ENCODE data around the gene RNF213.
"Not testable (repeated sequence)": the region's sequence is repeated elsewhere in the genome, so short reads cannot be mapped to it uniquely, and the experiment has no call there.

Gene RNF213

DNA sequence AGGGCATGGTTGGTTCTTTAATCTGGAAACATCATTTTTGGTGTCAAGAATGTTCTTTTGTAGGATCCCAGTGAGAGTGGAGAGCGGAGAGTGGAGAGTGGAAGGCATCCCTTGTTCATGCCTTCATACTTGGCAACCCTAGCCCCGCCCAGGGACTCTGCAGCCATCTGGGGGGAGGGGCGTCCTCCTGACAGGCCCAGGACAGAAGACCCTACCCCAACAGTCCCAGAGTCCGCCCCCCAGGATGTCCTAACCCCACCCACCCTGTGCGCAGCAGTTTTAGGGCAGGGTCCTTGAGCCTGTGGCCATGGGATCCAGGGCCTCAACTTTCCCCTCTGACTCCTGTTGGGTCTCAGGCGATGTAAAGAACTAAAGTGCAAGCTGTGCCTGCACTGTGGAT lies 36.0 kb upstream of the RNF213 start:
- DNase-seq (ENCODE audit: low read depth) = no peak

DNA sequence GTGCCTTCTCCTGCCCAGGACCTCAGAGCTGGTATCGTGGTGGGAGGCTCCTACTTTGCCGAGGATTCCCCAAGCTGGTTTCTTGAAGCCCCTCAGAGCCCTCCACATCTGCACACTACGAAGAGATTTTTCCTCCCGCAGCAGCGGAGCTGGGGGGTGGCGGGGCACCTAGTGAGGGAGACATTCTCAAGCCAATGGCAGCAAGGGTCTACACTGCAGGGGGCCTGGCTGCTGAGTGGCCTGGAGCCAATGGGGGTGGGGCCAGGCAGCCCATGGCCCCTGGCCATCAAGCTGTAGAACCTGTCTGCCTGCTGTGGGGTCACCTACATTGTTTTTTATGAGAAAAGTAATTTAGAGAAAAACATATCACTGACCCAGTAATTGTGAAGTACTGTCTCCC lies 35.4 kb upstream of the RNF213 start:
- DNase-seq (ENCODE audit: low read depth) = no peak

DNA sequence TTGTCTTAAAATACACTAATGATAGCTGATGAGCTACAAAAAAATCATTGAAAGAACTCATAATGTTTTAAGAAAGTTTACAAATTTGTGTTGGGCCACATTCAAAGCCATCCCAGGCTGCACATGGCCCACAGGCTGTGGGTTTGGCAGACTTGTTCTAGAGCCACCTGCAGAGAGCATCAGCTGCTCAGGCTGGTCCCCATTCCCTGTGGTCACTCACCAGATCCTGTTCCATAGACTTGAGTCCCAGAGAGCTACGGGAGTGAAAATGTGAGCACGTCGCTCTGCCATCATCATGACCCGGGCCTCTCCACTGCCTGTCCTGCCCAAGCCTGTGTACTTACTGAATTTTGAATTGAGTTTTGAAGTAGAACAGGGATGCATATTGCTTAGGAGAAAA lies 33.5 kb upstream of the RNF213 start:
- no peak for DNase-seq (ENCODE audit: low read depth)

DNA sequence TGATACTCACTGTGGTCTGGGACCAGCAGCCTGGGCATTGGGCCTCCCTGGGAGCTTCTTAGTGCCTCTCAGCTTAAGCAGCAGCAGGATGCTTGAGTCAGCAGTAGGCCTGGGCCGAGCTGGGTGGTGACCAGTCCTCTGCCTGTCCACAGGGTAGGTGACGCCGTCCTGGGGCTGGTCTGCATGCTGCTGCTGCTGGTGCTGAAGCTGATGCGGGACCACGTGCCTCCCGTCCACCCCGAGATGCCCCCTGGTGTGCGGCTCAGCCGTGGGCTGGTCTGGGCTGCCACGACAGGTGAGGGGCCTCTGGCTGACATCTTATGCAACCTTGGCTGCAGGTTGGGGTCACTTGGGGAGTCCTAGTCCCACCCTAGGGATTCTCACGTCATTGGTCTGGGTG lies 33.0 kb upstream of the RNF213 start:
- DNase-seq (ENCODE audit: low read depth) = no peak

DNA sequence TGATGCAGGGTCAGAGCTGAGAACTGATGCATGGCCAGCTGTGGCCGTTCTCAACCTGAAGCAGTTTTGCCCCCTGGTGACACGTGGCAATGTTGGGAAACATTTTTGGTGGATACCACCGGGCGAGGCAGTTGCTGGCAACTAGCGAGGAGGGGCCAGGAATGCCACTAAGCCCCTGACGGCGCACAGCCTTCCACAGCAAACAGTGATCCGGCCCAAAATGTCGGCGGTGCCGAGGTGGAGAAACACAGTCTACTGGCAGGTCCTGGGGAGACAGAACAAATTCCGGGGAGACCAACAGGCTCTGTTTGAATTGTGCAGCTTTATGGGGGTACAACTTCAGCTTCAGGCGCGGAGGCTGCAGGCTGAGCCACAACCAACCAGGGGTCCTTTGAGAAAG lies 32.2 kb upstream of the RNF213 start:
- no peak for DNase-seq (ENCODE audit: low read depth)

DNA sequence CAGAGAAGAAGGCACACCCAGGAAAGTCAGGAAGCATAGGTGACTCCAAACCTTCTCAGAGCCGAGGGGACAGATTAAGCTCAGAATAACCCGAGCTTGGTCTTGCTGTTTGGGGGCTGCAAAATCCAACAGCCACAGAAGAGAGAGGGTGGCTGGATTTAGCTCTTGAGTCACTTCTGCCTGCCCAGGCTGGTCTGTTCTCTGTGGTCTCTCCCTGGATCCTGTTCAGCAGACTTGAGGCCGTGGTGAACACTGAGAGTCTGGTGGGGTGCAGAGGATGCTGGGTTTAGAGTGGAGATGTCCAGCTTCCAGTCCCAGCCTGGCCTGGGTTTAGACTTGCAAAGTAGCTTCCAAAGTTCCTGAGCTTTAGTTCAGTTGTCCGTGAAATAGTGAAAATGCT lies 31.6 kb upstream of the RNF213 start:
- DNase-seq (ENCODE audit: low read depth) = no peak

DNA sequence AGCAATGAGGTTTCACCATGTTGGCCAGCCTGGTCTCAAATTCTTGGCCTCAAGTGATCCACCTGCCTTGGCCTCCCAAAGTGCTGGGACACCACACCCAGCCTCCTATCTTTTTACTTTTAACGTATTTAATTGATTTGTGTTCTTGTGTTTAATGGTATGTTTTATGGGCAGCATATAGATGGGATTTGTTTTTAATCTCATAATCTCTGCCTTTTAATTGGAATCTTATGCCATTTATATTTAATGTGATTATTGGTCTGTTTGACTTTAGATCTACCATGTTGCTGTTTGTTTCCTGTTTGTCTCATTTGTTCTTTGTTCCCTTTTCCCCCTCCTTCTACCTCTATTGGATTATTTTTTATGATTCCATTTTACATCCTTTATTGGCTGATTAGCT lies 28.2 kb upstream of the RNF213 start:
- DNase-seq (ENCODE audit: low read depth) = no peak

DNA sequence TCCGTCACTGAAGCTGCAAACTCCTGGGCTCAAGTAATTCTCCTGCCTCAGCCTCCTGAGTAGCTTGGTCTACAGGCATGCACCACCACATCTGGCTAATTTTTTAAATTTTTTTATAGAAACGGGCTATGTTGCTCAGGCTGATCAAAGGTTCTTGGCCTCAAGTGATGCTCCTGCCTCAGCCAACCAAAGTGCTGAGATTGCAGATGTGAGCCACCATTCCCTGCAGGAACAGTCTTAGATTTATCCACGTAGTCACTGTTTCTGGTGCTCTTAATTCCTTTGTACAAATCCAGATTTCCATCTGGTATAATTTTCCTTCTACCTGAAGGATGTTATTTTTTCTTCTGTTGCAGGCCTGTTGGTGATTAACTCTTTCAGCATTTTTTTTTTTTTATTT lies 27.4 kb upstream of the RNF213 start:
- DNase-seq (ENCODE audit: low read depth) = no peak

DNA sequence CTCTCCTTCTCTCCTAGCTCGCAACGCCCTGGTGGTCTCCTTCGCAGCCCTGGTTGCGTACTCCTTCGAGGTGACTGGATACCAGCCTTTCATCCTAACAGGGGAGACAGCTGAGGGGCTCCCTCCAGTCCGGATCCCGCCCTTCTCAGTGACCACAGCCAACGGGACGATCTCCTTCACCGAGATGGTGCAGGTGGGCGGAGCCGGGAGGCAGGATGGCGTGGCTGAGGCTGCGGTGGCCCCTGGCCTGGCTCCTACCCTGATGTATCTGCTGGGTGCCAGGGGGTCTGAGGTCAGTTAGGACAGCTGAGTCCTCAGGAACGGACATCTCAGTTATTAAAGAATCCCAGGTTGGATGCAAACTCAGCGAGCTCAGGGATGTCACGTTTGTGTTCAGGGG lies 23.7 kb upstream of the RNF213 start:
- no peak for DNase-seq (ENCODE audit: low read depth)

DNA sequence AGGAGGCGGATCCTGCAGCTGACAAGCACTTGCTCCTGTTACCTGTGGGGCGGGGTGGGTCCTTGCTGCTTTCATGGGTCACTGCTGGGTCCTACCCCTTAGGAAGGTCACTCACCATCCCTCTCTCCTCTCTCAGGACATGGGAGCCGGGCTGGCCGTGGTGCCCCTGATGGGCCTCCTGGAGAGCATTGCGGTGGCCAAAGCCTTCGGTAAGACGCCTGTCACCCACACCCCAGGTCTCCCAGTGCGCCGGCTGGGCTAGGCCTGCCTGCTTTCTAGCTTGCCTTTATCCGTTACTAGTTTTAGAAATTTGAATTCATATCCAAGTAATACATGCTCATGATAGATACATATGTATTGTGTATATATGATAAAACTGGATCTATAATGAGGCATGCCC lies 23.3 kb upstream of the RNF213 start:
- DNase-seq (ENCODE audit: low read depth) = no peak

DNA sequence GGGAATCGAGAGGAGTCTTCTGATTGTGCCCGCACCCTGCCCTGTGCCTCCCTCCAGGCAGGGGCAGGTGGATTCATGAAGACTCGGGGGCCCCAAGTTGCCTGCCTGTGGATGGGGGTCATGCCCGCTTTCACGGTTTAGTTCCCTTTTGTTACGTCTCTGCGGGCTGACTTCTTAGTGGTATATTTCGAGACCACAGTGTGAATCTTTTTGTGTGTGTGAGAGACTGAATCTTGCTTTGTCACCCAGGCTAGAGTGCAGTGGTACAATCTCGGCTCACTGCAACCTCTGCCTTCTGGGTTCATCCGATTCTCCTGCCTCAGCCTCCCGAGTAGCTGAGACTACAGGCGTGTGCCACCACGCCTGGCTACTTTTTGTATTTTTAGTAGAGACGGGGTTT lies 18.1 kb upstream of the RNF213 start:
- no peak for DNase-seq (ENCODE audit: low read depth)

DNA sequence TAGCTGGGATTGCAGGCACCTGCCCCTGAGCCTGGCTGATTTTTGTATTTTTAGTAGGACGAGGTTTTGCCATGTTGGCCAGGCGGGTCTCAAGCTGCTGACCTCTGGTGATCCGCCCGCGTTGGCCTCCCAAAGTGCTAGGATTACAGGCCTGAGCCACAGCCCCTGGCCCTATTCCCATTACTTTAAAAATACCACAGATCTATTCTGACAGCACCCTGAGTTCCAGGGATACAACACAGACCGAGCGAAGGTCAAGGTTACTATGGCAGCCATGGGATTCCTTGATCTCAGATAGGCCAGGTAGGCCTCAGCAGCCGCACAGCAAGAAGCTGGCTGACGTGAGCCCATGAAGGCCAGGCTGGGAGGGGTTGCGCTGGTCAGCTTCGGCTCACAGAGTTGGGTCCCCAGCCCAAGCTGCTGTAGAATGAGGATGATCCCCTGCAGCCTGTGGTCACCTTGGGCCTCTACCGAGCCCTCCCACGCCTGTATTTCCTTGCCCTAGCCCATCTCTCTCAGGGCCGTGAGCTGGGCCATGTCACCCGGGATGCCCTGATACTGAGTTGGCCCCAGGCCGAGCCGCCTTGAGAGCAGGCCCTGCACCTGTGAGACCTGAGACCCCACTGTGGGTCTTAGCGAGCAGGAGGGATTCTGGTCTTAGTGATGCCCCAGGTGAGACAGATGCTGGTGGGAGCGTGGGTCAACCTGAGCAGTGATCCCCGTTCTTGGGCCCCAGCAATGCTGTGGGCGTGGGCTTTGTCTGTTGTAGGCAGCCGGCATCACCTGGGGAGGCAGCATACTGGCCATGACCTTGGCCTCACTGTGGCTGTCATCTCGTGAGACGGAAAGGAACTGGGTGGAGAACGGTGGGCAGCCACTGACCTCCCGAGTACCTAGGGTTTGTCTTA lies 16.9 kb upstream of the RNF213 start:
- DNase-seq (ENCODE audit: low read depth) = no peak

DNA sequence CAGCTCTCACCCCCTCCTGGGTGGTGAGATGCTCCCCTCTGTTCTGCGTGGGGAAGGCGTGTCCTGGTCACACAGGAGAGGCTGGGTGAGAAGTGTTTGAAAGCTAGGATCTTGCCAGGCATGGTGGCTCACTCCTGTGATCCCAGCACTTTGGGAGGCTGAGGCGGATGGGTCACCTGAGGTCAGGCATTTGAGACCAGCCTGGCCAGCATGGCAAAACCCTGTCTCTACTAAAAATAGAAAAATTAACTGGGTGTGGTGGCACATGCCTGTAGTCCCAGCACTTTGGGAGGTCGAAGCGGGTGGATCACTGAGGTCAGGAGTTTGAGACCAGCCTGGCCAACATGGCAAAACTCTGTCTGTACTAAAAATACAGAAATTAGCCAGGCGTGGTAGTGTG lies 16.2 kb upstream of the RNF213 start:
- not testable (repeated sequence) for DNase-seq (ENCODE audit: low read depth)

DNA sequence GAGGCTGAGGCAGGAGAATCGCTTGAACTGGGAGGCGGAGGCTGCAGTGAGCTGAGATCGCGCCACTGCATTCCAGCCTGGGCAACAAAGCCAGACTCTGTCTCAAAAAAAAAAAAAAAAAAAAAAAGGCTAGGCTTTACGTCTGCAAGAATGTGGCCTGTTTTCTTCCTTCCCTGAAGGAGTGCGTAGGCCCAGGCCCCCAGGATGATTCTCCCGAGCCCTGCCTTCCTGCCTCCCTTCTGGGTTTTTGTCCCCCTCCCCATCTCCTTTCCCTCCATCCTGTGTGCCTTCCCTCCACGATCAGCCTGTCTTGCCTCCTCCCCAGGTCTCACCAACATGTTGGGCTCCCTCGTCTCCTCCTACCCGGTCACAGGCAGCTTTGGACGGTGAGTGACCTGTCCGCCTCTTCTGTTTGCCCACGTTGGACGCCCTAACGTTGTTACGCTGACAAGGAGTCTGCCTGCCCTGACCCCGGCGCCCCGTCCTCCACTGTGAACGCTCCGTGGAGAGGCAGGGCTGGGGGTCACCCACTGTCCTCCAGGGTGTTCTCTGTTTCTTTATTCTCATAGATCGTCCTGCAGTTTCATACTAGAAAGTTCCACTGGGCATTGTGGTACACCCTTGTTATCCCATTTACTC lies 15.7 kb upstream of the RNF213 start:
- DNase-seq (ENCODE audit: low read depth) = no peak

DNA sequence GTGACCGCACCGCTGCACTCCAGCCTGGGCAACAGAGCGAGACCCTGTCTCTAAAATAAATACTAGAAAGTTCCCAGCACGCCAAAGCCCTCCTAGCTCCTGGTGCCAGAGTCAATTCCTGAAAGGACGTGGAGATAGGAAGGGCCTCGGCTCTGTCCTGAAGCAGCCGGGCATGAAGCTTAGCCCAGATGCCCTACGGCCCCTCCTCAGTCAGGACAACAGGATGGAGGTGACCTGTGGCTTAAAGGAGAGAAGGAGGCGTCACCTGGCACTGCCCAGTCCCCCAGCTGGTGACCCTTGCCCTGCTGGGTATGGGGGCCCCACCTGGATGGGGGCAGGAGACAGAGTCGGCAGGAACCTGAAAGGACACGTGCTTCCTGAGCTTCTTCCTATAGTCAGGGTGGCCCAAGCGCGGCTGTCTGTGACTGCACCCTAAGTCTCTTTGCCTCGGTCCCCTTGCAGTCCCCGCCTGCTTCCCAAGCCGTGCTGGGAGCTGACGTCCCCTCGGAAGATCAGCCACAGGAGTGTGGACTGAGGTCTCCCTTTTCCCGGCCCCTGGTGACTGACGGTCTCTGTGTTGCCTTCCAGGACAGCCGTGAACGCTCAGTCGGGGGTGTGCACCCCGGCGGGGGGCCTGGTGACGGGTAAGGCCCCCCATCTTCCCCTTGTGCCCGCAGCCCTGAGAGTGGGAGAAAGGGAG lies 14.9 kb upstream of the RNF213 start:
- no peak for DNase-seq (ENCODE audit: low read depth)

DNA sequence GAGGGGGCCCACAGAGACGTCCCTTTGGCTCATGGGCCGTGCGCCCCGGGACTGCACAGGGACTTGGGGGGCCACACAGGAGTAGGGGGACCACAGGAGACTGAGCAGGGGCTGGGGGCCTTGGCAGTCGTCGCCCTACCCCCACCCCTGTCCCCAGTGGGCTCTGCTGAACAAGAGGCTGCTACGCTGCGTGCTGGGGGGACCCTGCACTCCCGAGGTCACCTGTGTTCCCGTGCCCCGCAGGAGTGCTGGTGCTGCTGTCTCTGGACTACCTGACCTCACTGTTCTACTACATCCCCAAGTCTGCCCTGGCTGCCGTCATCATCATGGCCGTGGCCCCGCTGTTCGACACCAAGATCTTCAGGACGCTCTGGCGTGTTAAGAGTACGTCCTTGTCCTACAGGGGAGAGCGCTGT lies 14.4 kb upstream of the RNF213 start:
- DNase-seq (ENCODE audit: low read depth) = no peak

DNA sequence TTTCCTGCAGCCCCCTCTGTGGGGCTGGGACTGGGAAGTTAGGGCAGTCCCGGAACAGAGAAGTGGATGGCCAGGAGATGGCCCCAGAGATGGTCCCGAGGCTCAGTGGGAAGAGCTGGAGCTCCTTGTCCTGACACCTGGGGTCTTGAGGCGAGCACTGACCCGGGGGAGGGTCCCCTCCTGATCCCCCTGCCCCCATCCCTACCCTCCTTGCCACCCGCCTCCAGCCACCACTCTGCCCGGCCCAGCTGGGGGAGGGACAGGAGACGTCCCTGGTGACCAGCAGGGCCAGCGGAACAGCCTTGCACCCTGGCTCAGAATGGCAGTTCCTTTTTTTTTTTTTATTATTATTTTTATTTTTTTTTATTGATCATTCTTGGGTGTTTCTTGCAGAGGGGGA lies 13.9 kb upstream of the RNF213 start:
- no peak for DNase-seq (ENCODE audit: low read depth)

DNA sequence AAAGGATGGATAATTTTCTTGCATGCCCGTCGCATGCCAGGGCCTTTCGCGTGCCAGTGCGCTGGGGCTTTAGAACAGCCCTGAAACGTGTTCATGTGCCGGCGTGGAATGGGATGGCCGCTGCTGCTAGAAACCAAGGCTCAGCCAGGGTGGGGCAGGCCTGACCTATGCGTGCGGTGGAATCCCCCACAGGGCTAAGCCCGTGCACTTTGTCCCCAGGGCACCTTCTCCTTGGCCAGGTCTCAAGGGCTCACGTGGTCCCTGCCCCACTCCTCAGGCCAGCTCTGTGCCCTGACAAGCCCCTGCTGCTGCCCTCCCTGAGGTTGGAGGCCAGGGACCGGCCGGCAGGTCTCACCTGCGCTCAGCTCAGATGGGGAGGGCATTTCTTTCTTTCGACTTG lies 13.1 kb upstream of the RNF213 start:
- DNase-seq (ENCODE audit: low read depth) = no peak

DNA sequence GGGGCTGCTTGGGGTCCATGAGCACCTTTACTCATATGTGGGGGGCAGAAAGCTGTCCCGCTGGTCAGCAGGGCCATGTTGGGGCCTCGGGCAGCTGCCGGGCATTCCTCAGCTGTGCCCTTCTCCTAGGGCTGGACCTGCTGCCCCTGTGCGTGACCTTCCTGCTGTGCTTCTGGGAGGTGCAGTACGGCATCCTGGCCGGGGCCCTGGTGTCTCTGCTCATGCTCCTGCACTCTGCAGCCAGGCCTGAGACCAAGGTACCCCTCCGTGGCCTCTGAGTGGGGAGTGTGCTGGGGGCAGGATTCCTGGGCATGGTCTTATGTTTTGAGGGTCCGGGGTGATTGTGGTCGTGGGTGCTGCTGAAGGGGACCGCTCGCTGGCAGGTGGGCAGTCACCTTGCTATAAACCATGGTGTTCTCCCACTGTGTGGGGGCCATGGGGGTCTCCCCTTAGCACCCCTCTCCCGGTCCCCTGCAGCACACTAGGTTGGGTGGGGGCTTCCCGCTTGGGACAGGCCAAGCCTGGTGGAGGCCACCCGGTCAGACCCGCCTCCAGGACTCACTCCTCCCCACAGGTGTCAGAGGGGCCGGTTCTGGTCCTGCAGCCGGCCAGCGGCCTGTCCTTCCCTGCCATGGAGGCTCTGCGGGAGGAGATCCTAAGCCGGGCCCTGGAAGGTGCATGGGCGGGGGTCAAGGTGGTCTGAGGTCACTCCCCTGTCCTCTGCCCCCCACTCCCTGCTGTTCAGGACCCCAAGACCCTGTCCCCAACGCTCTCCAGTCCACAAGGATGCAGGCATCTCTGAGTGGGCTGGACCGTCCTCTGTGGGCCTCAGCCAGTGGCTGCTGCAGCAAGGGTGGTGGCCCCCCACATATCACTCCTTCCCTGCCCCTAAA lies 12.4 kb upstream of the RNF213 start:
- DNase-seq (ENCODE audit: low read depth) = no peak

DNA sequence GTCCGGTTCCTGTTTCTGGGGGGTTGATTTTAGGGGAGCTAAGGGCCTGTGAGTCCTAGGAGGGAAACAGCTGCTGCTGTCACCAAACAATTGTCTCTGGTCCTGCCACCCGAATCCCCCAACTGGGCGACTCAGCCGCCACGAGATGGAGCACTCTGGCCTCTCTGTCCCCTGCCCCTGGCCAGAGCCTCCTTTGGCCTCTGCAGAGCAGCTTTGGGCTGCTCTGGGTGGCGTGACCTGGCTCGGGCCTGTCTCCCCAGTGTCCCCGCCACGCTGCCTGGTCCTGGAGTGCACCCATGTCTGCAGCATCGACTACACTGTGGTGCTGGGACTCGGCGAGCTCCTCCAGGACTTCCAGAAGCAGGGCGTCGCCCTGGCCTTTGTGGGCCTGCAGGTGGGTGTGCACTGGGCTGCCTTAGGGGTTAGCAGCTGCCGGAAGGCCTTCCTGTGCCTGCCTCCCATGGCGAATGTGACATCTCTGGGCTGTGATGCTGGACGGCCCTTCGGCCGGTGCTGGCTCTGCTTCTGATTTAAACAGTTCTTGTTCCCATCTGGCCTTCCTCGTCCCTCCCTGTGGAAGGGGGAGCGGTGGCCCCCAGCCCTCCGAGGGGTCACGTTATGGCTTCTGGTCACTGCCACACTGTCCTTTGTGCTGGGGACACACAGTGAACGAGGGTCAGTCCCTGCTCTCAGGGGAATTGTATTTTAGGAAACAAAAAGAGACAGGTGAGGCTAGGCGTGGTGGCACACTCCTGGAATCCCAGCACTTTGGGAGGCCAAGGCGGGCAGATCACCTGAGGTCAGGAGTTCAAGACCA lies 11.6 kb upstream of the RNF213 start:
- no peak for DNase-seq (ENCODE audit: low read depth)

DNA sequence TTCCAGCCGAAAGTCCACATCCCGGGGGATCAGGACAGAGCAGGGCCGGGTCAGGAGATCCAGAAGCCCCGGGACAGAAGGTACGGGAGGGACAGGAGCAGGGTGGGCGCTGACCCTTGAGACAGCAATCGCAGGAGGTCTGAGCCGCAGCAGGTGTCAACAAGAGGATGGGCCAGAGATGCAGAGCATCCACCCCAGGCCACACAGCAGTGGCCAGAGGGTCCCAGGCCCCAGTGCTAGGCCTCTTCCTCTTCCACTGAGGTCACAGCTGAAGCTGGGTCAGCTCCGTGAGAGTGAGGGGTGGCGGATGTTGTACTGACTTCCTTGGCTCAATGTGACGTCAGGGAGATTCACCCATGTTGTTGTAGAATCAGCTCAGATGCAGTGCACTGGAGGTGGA lies 8.7 kb upstream of the RNF213 start:
- DNase-seq (ENCODE audit: low read depth) = no peak
